Ureter (tissue), 1 donor: ENCODE data around the gene ZNF462. TPM values are rescaled to one million over a fixed set of nuclear protein-coding genes. Genes with fewer than 3 reads are reported as not detected.
"Not testable (repeated sequence)": the region's sequence is repeated elsewhere in the genome, so short reads cannot be mapped to it uniquely, and the experiment has no call there.

Experiments used
- DNase-seq: peaks from one replicate; pipeline ENCODE4 v3.0.0-alpha.2; 2020; ENCODE audit warnings: low spot score
- total RNA-seq: library from RNA; stranded (reverse); gene quantifications from one replicate; pipeline ENCODE4 v1.2.4, GENCODE V29; 2023
- donor health status: DM: yes; HTN: yes; CAD: no.

Gene ZNF462
- total RNA-seq = 74.8 TPM

DNA sequence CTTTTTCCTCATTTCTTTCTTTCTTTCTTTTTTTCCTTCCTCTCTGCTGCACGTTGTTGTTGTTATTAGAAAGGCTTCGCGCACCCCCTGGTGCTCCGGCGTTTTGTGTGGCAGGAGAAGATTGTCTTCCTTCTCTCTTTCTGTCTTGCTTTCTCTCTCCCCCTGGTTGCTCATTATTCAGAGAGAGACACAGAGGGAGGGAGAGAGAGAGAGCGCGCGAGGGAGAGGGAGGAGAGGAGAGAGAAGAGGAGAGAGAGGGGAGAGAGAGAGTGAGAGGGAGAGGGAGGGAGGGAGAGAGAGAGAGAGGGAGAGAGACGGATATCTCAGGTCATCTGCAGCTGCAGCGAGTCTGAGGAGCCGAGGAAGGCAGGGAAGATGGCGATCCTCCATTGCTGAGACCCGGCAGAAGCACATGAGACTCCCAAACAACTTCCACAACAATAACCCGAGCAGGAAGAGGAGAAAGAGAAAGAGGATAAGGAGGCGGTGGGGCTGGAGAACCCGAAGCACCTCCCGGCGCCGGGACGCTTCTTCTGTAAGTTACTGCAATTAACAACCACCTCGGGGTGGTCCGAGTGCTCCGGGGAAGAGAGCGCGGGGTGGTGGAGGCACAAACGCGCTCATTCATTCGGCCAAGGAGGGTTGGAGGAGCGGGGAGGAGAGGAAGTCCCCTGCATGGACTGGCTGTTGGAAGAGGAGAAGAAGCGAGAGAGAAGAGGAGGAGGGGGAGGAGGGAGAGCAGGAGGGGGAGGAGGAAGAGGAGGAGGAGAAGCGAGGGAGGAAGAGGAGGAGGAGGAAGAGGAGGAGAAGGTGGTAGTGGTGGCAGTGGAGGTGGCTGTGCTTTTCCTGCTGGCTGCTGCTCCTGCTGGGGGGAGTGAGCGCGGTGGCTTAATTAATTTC, at the start of gene ZNF462:
TSS of gene ZNF462 (plus strand) at position 346 of the 900 bp plus-strand sequence. CDS start 60,218 bp downstream, outside the sequence.
- peak; percentile 62 for DNase-seq

GRCh38 chr9:106816524-106816923, 46.4 kb upstream of the ZNF462 start:
- DNase-seq = no peak

- no peak for DNase-seq
Measured at GRCh38 chr9:106818034-106818433, 44.9 kb upstream of the ZNF462 start.

DNA sequence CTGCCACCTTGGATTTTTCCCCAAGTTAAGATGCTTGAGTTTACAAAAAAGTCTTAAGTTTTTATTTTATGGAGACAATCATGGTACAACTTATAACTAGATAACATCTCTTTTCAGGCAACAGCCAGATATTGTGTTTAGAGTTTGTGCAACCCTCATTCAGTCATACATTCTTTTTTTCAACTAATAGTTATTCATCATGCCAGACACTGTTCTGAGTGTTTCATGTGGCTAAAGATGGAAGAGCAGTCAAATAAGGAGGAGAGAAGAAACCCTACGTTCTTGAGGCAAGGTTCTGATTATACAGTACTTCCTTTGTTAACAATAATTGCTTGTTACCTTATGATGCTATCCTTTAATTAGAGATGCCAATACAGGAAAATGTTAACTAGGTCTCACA, 42.1 kb upstream of the ZNF462 start:
- no peak for DNase-seq

GRCh38 chr9:106828070-106828469, 34.9 kb upstream of the ZNF462 start:
- no peak for DNase-seq

DNA sequence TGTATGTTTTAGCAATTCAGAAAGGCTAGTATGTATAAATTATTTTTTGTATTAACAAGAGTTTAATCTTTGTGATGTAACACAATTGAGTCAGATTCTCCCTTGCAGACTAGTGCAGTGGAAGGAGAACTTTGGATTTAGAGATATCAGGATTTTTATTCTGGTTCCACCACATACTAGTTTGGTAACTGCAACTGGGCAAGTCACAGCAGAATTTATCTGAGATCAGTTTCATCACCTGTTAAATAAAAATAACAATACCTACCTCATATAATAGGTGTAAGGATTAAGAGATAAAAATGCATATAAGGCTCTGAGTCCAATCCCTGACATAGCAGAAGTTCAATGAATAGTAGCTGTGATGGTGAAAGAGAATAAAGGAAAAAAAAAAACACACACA, 34.0 kb upstream of the ZNF462 start:
- DNase-seq = no peak

DNA sequence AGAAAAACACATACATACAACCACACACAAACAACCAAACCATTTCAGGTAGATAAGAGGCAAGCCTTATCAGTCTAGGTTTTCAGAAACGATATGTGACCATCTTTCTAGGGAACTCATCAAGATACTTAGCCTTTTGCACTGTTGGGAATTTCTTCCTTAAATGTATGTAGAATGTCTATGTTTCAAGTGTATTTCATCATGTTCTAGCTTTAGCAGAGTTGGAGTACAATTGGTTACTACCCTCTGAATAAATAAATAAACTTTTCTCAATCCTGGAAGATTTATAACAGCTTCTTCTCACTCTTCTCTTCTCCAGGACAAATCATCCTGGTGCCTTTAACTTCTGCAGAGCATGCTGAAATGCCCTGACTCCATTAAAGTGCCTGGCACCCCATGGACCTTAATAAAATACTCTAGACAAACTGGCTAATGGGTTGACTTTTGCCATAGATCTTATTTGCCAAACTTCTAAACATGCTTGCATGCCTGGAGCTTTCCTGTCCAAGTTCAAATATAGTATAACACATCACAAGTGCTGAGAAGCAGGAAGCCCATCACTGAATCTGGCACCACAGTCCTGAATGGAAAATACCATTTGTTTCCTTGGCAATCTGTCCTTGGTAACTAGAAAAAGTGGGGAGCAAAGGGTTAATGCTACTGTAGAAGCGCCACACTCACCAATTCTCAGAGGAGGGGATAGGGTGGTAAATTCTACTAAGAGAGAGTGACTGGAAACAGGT, 33.1 kb upstream of the ZNF462 start:
- no peak for DNase-seq

GRCh38 chr9:106830527-106831150, 32.3 kb upstream of the ZNF462 start:
- no peak for DNase-seq

DNA sequence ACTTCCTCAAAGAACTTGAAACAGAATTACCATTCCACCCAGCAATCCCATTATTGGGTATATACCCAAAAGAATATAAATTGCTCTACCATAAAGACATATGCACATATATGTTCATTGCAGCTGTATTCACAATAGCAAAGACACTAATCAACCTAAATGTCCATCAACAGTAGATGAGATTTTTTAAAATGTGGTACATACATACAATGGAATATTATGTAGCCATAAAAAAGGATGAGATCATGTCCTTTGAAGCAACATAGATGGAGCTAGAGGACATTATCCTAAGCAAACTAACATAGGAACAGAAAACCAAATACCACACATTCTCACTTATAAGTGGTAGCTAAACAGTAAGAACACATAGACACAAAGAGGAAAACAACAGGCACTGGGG, 28.1 kb upstream of the ZNF462 start:
- no peak for DNase-seq

- DNase-seq = no peak
Measured at GRCh38 chr9:106835840-106836239, 27.1 kb upstream of the ZNF462 start.

DNA sequence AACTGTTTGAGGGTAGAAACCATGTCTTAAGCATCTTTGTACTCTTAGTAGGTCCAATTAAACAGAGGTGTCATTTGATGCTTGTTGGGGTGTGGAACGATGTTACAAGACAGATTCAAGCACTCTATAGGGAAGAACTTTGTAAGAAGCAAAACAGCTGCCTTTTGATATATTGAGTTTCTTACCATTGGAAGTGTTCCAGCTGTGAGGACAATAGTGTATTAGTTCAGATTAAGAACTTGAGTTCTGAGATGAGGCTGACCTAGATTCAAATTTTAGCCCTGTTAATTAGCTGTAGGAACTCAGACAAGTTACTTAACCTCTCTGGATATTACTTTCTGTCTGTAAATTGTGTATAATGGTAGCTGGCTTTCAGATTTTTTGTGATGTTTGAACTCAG, 19.6 kb upstream of the ZNF462 start:
- DNase-seq = no peak

DNA sequence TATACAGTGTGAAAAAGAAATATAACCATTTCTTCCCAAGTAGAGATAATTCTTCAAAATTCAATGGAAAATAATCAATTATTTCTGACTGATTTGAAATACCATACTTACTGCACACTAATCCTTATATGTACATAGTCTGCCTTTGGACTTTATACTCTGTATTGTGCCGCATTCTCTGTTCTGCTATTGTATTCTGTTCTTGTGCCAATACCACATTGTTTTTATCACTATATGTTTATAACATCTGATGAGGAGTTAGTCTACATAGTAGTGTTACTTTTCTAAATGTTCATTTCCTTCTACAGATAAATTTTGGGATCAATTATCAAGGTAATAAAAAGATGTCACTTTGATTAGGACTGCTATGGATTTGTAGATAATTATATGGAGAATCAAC, 16.7 kb upstream of the ZNF462 start:
- DNase-seq = no peak

GRCh38 chr9:106846857-106847256, 16.1 kb upstream of the ZNF462 start:
- no peak for DNase-seq

DNA sequence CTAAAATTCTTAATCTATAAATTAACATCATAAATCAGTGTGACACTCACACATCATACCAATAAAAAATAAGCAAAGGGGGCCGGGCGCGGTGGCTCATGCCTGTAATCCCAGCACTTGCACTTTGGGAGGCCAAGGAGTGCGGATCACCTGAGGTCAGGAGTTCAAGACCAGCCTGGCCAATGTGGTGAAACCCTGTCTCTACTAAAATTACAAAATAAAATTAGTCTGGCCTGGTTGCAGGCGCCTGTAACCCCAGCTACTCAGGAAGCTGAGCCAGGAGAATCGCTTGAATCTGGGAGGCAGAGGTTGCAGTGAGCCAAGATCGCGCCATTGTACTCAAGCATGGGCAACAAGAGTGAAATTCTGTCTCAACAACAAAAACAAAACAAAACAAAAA, 11.3 kb upstream of the ZNF462 start:
- not testable (repeated sequence) for DNase-seq

GRCh38 chr9:106857811-106858470, 5.0 kb upstream of the ZNF462 start:
- no peak for DNase-seq

- DNase-seq = peak; percentile 53
Measured at GRCh38 chr9:106859957-106860720, 2.8 kb upstream of the ZNF462 start.

- DNase-seq = peak; percentile 49
Measured at GRCh38 chr9:106860721-106861639, 2.0 kb upstream of the ZNF462 start.

- no peak for DNase-seq
Measured at GRCh38 chr9:106861640-106862109, 1.3 kb upstream of the ZNF462 start.

DNA sequence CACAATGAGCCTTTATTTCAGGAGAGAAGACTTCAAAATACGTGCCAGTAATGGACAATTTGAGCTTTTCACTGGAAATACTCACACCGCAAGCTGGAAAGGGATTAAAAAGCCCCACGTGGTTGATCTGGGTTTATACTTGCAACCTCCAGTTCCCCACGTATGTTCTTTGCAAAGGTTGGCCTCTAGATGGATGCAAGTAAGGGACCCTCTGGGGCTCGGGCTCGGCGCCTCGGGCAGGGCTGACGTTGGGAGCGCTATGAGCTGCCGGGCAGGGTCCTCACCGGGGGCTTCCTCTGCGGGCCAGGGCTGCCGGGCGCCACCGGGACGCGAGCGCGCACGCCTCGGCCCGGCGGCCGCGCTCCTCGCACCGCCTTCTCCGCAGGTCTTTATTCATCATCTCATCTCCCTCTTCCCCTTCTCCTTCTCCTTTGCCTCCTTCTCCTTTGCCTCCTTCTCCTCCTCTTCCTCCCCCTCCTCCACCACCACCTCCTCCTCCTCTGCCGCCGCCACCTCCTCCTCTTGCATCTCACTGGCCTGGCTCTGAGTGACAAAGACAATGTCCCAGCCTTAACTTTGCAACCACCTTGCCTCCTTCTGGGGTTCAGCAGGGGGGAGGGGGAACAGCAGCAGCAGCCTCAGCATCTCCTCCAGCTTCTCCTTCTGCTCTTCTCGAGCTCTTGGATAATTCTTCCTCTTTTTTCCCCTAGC, 701 bp upstream of the ZNF462 start:
- peak; percentile 55 for DNase-seq
